Muscle of back (tissue), 10 donors: ENCODE data around the gene CENPC. TPM values are rescaled to one million over a fixed set of nuclear protein-coding genes. Genes with fewer than 3 reads are reported as not detected.

Source experiments
- polyA plus RNA-seq, 10 donors: library from polyadenylated mRNA; unstranded; fragments of 120-200 nt; gene quantifications; one replicate each; pipeline ENCODE4 v1.2.1, GENCODE V29; 2013; ENCODE audit not compliant: insufficient read length in 10 of 10

CENPC gene
- polyA plus RNA-seq, 10 donors: 10.9 to 21.6 (median 15.0) TPM

Other genes starting within 250 kb of the CENPC start
- gene STAP1, start 13.2 kb upstream of the CENPC start, polyA plus RNA-seq: under 1 TPM in 8 of 10 donors, not detected in 2; 0.16 to 0.62 (median 0.25) TPM
- gene UBA6, start 155.7 kb upstream of the CENPC start, polyA plus RNA-seq: 10 to 100 TPM; 33.6 to 61.6 (median 44.6) TPM
- gene GNRHR, start 208.9 kb upstream of the CENPC start, polyA plus RNA-seq: under 1 TPM; 0.09 to 0.80 (median 0.31) TPM